Muscle layer of colon (tissue), 2 donors: ENCODE data around the gene CCL26.
A peak's percentile ranks its signal among the peaks of the same experiment; 100 is the strongest.

Experiments
- H3K27ac ChIP-seq: one replicate; pipeline ENCODE4 v1.7.0; 2013; ENCODE audit warnings: low read depth, mild to moderate bottlenecking, low read length, moderate library complexity
- H3K27me3 ChIP-seq, 2 donors: one replicate each; pipeline ENCODE4 v1.7.0; 2013; ENCODE audit warnings: low read length in 2 of 2, mild to moderate bottlenecking in 2 of 2; ENCODE audit not compliant: insufficient read depth in 2 of 2, control insufficient read depth in 1 of 2
- H3K36me3 ChIP-seq: one replicate; pipeline ENCODE4 v1.7.0; 2013; ENCODE audit warnings: mild to moderate bottlenecking, low read length; ENCODE audit not compliant: insufficient read depth
- H3K4me1 ChIP-seq: one replicate; pipeline ENCODE4 v1.7.0; 2013; ENCODE audit warnings: mild to moderate bottlenecking, low read length; ENCODE audit not compliant: insufficient read depth
- H3K4me3 ChIP-seq, 2 donors: one replicate each; pipeline ENCODE4 v1.7.0; 2013; ENCODE audit warnings: low read length in 2 of 2, low read depth in 1 of 2, mild to moderate bottlenecking in 1 of 2, moderate library complexity in 1 of 2
- H3K9ac ChIP-seq: one replicate; pipeline ENCODE4 v1.7.0; 2013; ENCODE audit warnings: low read length
- H3K9me3 ChIP-seq: one replicate; pipeline ENCODE4 v1.7.0; 2013; ENCODE audit warnings: mild to moderate bottlenecking, low read length
- donor health status: abdominal sarcoma.
- donor health status: Adenocarcinoma of cecum.

The CCL26 gene

GRCh38 chr7:75757860-75758259 lies 14.2 kb downstream of the CCL26 start:
- H3K4me3 ChIP-seq: no peak overlapping the region
- H3K9me3 ChIP-seq: no peaks in the 10 kb centered on the region
- no peaks in the 10 kb centered on the region for H3K36me3 ChIP-seq
- H3K4me1 ChIP-seq: no peaks in the 10 kb centered on the region
- no peak overlapping the region for H3K27ac ChIP-seq
- H3K9ac ChIP-seq: no peak overlapping the region
- no peaks in the 10 kb centered on the region for H3K27me3 ChIP-seq

GRCh38 chr7:75756991-75757676 lies 14.9 kb downstream of the CCL26 start:
- H3K9me3 ChIP-seq: no peaks in the 10 kb centered on the region
- H3K9ac ChIP-seq: no peak overlapping the region
- no peaks in the 10 kb centered on the region for H3K4me1 ChIP-seq
- no peaks in the 10 kb centered on the region for H3K27me3 ChIP-seq
- H3K36me3 ChIP-seq: no peaks in the 10 kb centered on the region
- H3K4me3 ChIP-seq: no peak overlapping the region
- no peak overlapping the region for H3K27ac ChIP-seq

- H3K27ac ChIP-seq: no peak overlapping the region
- H3K27me3 ChIP-seq: no peaks in the 10 kb centered on the region
- H3K9ac ChIP-seq: no peak overlapping the region
- no peaks in the 10 kb centered on the region for H3K4me1 ChIP-seq
- H3K4me3 ChIP-seq: no peak overlapping the region
- no peaks in the 10 kb centered on the region for H3K9me3 ChIP-seq
- H3K36me3 ChIP-seq: no peaks in the 10 kb centered on the region
These were observed 15.6 kb downstream of the CCL26 start for GRCh38 chr7:75756206-75756990.

GRCh38 chr7:75743455-75743859 lies 28.6 kb downstream of the CCL26 start:
- Histone ChIP-seq H3K4me1 (peaks cover 5% of the 10 kb centered on the region), H3K27me3 (no peaks in the 10 kb centered on the region), H3K4me3 (no peak overlapping the region), H3K36me3 (no peaks in the 10 kb centered on the region), H3K9me3 (no peaks in the 10 kb centered on the region), H3K27ac (no peak overlapping the region), H3K9ac (no peak overlapping the region)

GRCh38 chr7:75740846-75741497 lies 31.0 kb downstream of the CCL26 start:
- H3K9me3 ChIP-seq: no peaks in the 10 kb centered on the region
- H3K4me3 ChIP-seq: no peak overlapping the region
- H3K36me3 ChIP-seq: no peaks in the 10 kb centered on the region
- H3K27ac ChIP-seq: no peak overlapping the region
- H3K4me1 ChIP-seq: peaks cover 13% of the 10 kb centered on the region
- no peak overlapping the region for H3K9ac ChIP-seq
- H3K27me3 ChIP-seq: no peaks in the 10 kb centered on the region

GRCh38 chr7:75739796-75740672 lies 32.0 kb downstream of the CCL26 start:
- Histone ChIP-seq H3K27me3 (no peaks in the 10 kb centered on the region), H3K27ac (peak overlapping the region; percentile 59), H3K4me1 (peaks cover 13% of the 10 kb centered on the region), H3K36me3 (no peaks in the 10 kb centered on the region), H3K4me3 (peak overlapping the region; percentile 57 to 71), H3K9ac (peak overlapping the region; percentile 44), H3K9me3 (no peaks in the 10 kb centered on the region)

GRCh38 chr7:75738975-75739795 lies 32.8 kb downstream of the CCL26 start:
- H3K27ac ChIP-seq: peak overlapping the region; percentile 67
- H3K4me3 ChIP-seq: peak overlapping the region; percentile 95 to 99
- no peaks in the 10 kb centered on the region for H3K27me3 ChIP-seq
- peak overlapping the region; percentile 44 for H3K9ac ChIP-seq
- peaks cover 13% of the 10 kb centered on the region for H3K4me1 ChIP-seq
- no peaks in the 10 kb centered on the region for H3K36me3 ChIP-seq
- H3K9me3 ChIP-seq: no peaks in the 10 kb centered on the region

- H3K4me3 ChIP-seq: peak within 1 kb of the TSS; percentile 95 to 99
- no peaks in the 10 kb centered on the region for H3K9me3 ChIP-seq
- no peaks in the 10 kb centered on the region for H3K36me3 ChIP-seq
- peaks cover 13% of the 10 kb centered on the region for H3K4me1 ChIP-seq
- H3K27ac ChIP-seq: peak within 1 kb of the TSS; percentile 67
- H3K9ac ChIP-seq: peak within 1 kb of the TSS; percentile 68
- H3K27me3 ChIP-seq: no peaks in the 10 kb centered on the region
These were observed 33.4 kb downstream of the CCL26 start, which contains the start of gene HIP1 for GRCh38 chr7:75738604-75738974. Gene HIP1 (minus strand): TSS chr7:75738941. CDS start chr7:75738920, 21 bp downstream.

- Histone ChIP-seq H3K27ac (peak overlapping the region; percentile 67), H3K4me3 (peak overlapping the region; percentile 95 to 99), H3K9ac (peak overlapping the region; percentile 68), H3K27me3 (no peaks in the 10 kb centered on the region), H3K9me3 (no peaks in the 10 kb centered on the region), H3K4me1 (peaks cover 13% of the 10 kb centered on the region), H3K36me3 (no peaks in the 10 kb centered on the region)
These were observed 34.0 kb downstream of the CCL26 start for GRCh38 chr7:75737856-75738603.
